Osteocyte (in vitro differentiated cells): ENCODE data around the gene SHANK3. TPM values are rescaled to one million over a fixed set of nuclear protein-coding genes. Genes with fewer than 3 reads are reported as not detected.

ENCODE experiments used
- DNase-seq: peaks from one replicate; pipeline ENCODE4 v3.0.0; 2021; ENCODE audit warnings: mixed read lengths; ENCODE audit not compliant: unreplicated experiment; ENCODE audit errors: extremely low spot score
- H3K27ac Mint-ChIP-seq: one replicate; pipeline ENCODE4 v1.8.0; 2021; ENCODE audit warnings: mild to moderate bottlenecking, mixed read lengths; ENCODE audit not compliant: unreplicated experiment
- H3K27me3 Mint-ChIP-seq: one replicate; pipeline ENCODE4 v1.8.0; 2021; ENCODE audit warnings: mixed read lengths; ENCODE audit not compliant: unreplicated experiment
- H3K36me3 Mint-ChIP-seq: one replicate; pipeline ENCODE4 v1.8.0; 2021; ENCODE audit warnings: mixed read lengths; ENCODE audit not compliant: unreplicated experiment
- H3K4me1 Mint-ChIP-seq: one replicate; pipeline ENCODE4 v1.8.0; 2021; ENCODE audit warnings: mixed read lengths; ENCODE audit not compliant: unreplicated experiment
- H3K4me3 Mint-ChIP-seq: one replicate; pipeline ENCODE4 v1.8.0; 2021; ENCODE audit warnings: mild to moderate bottlenecking, moderate library complexity, mixed read lengths; ENCODE audit not compliant: unreplicated experiment
- H3K9me3 Mint-ChIP-seq: one replicate; pipeline ENCODE4 v1.8.0; 2021; ENCODE audit warnings: mixed read lengths; ENCODE audit not compliant: unreplicated experiment
- CTCF ChIP-seq: fragments of 200-600 bp; sonication (generic); IDR thresholded peaks from 2 replicates; pipeline ENCODE4 v1.5.0; 2021; ENCODE audit warnings: antibody characterized with exemption, mild to moderate bottlenecking, moderate library complexity
- total RNA-seq: library from RNA; stranded (reverse); gene quantifications from 2 replicates; pipeline ENCODE4 v1.2.1, GENCODE V29; 2021

The SHANK3 gene
- total RNA-seq, 1 donor from 2014 or later: 4.7 TPM

GRCh38 chr22:50673231-50674129 lies 857 bp downstream of the SHANK3 start:
- H3K27me3 Mint-ChIP-seq: peaks cover 34% of the 10 kb centered on the region
- no peak overlapping the region for H3K27ac Mint-ChIP-seq
- DNase-seq: no peak
- H3K4me3 Mint-ChIP-seq: peak overlapping the region; percentile 63
- peaks cover 11% of the 10 kb centered on the region for H3K4me1 Mint-ChIP-seq
- H3K36me3 Mint-ChIP-seq: no peaks in the 10 kb centered on the region
- TF ChIP-seq CTCF: no peak
- no peaks in the 10 kb centered on the region for H3K9me3 Mint-ChIP-seq

- H3K27ac Mint-ChIP-seq: no peak overlapping the region
- no peaks in the 10 kb centered on the region for H3K36me3 Mint-ChIP-seq
- DNase-seq: peak; percentile 68
- H3K4me3 Mint-ChIP-seq: no peak overlapping the region
- H3K4me1 Mint-ChIP-seq: peaks cover 11% of the 10 kb centered on the region
- no peaks in the 10 kb centered on the region for H3K9me3 Mint-ChIP-seq
- no peak for TF ChIP-seq CTCF
- peaks cover 31% of the 10 kb centered on the region for H3K27me3 Mint-ChIP-seq
Observed at GRCh38 chr22:50674130-50674500, 1.5 kb downstream of the SHANK3 start.

- H3K4me1 Mint-ChIP-seq: peaks cover 11% of the 10 kb centered on the region
- peaks cover 27% of the 10 kb centered on the region for H3K27me3 Mint-ChIP-seq
- H3K9me3 Mint-ChIP-seq: no peaks in the 10 kb centered on the region
Observed at GRCh38 chr22:50674606-50675552, 2.3 kb downstream of the SHANK3 start.

GRCh38 chr22:50675553-50676179 lies 3.0 kb downstream of the SHANK3 start:
- Mint-ChIP-seq H3K4me1 (peaks cover 8% of the 10 kb centered on the region), H3K4me3 (peak overlapping the region; percentile 61), H3K9me3 (no peaks in the 10 kb centered on the region), H3K36me3 (no peaks in the 10 kb centered on the region), H3K27ac (peak overlapping the region; percentile 6), H3K27me3 (peaks cover 24% of the 10 kb centered on the region)
- no peak for TF ChIP-seq CTCF
- DNase-seq: peak; percentile 69

More at GRCh38 chr22:50674606-50675552, 2.3 kb downstream of the SHANK3 start:
- no peak for TF ChIP-seq CTCF
- peak; percentile 85 for DNase-seq
- peak overlapping the region; percentile 61 for H3K4me3 Mint-ChIP-seq
- no peak overlapping the region for H3K27ac Mint-ChIP-seq
- H3K36me3 Mint-ChIP-seq: no peaks in the 10 kb centered on the region
